HepG2 (cell line): ENCODE data around the gene TAPBP. TPM values are rescaled to one million over a fixed set of nuclear protein-coding genes. Genes with fewer than 3 reads are reported as not detected.

Experiments
- ATF3 ChIP-seq: sonication (generic); formaldehyde crosslinking; IDR thresholded peaks from 2 replicates; pipeline ENCODE4 v1.4.0; 2020; ENCODE audit warnings: missing genetic modification reagents
- ATF5 ChIP-seq: sonication (generic); formaldehyde crosslinking; IDR thresholded peaks from 2 replicates; pipeline ENCODE4 v1.4.0; 2020; ENCODE audit warnings: mild to moderate bottlenecking, low read depth, missing genetic modification reagents
- HHEX ChIP-seq: IDR thresholded peaks from 2 replicates; pipeline ENCODE4 v1.6.1; 2016; ENCODE audit warnings: control low read depth
- NFRKB ChIP-seq: fragments of 450-650 bp; IDR thresholded peaks from 2 replicates; pipeline ENCODE4 v1.6.1; 2017
- PATZ1 ChIP-seq: sonication (generic); formaldehyde crosslinking; IDR thresholded peaks from 2 replicates; pipeline ENCODE4 v1.4.0; 2020; ENCODE audit warnings: missing genetic modification reagents
- PPARG ChIP-seq: conservative IDR thresholded peaks from 2 replicates; pipeline ENCODE4 v1.6.1; 2016; ENCODE audit warnings: missing biosample characterization, missing genetic modification reagents
- PRPF4 ChIP-seq: fragments of 200-400 bp; formaldehyde crosslinking; IDR thresholded peaks from 2 replicates; pipeline ENCODE4 v1.6.1; 2016; ENCODE audit warnings: low read length, low read depth; ENCODE audit not compliant: poor library complexity, severe bottlenecking
- RELA ChIP-seq: sonication (generic); formaldehyde crosslinking; IDR thresholded peaks from 2 replicates; pipeline ENCODE4 v1.4.0; 2020; ENCODE audit warnings: missing genetic modification reagents
- SAFB2 ChIP-seq: sonication (generic); formaldehyde crosslinking; IDR thresholded peaks from 2 replicates; pipeline ENCODE4 v1.5.1; 2020; ENCODE audit warnings: missing genetic modification reagents, low read depth, mild to moderate bottlenecking, borderline replicate concordance
- SMARCC2 ChIP-seq: fragments of 450-650 bp; IDR thresholded peaks from 2 replicates; pipeline ENCODE4 v1.6.1; 2017; ENCODE audit warnings: antibody characterized with exemption, mild to moderate bottlenecking
- SRY ChIP-seq: sonication (generic); formaldehyde crosslinking; IDR thresholded peaks from 2 replicates; pipeline ENCODE4 v1.8.0; 2022; ENCODE audit warnings: mild to moderate bottlenecking, missing genetic modification reagents
- TBX2 ChIP-seq: sonication (generic); formaldehyde crosslinking; IDR thresholded peaks from 2 replicates; pipeline ENCODE4 v1.5.0; 2020; ENCODE audit warnings: missing genetic modification reagents, mild to moderate bottlenecking, borderline replicate concordance
- THAP8 ChIP-seq: sonication (generic); formaldehyde crosslinking; IDR thresholded peaks from 2 replicates; pipeline ENCODE4 v1.5.1; 2020; ENCODE audit warnings: missing genetic modification reagents, mild to moderate bottlenecking, borderline replicate concordance
- TIGD3 ChIP-seq: sonication (generic); formaldehyde crosslinking; IDR thresholded peaks from 2 replicates; pipeline ENCODE4 v1.5.1; 2020; ENCODE audit warnings: mild to moderate bottlenecking, missing genetic modification reagents, borderline replicate concordance
- ZBTB33 ChIP-seq: sonication (generic); formaldehyde crosslinking; IDR thresholded peaks from 2 replicates; pipeline ENCODE4 v1.4.0; 2020; ENCODE audit warnings: missing genetic modification reagents
- ZFY ChIP-seq: sonication (generic); formaldehyde crosslinking; IDR thresholded peaks from 2 replicates; pipeline ENCODE4 v1.4.0; 2020; ENCODE audit warnings: missing genetic modification reagents
- ZNF101 ChIP-seq: sonication (generic); formaldehyde crosslinking; IDR thresholded peaks from 2 replicates; pipeline ENCODE4 v1.4.0; 2020; ENCODE audit warnings: mild to moderate bottlenecking, low read depth, missing genetic modification reagents, borderline replicate concordance
- ZNF276 ChIP-seq: sonication (generic); formaldehyde crosslinking; IDR thresholded peaks from 2 replicates; pipeline ENCODE4 v1.4.0; 2020; ENCODE audit warnings: mild to moderate bottlenecking, low read depth, missing genetic modification reagents
- ZNF44 ChIP-seq: sonication (generic); formaldehyde crosslinking; IDR thresholded peaks from 2 replicates; pipeline ENCODE4 v1.5.1; 2020; ENCODE audit warnings: mild to moderate bottlenecking, missing genetic modification reagents
- ZNF775 ChIP-seq: sonication (generic); formaldehyde crosslinking; IDR thresholded peaks from 2 replicates; pipeline ENCODE4 v1.4.0; 2020; ENCODE audit warnings: missing genetic modification reagents, mild to moderate bottlenecking, moderate library complexity, borderline replicate concordance
- polyA plus RNA-seq, 8 experiments: library from polyadenylated mRNA; depleted of rRNA in 3 of 8; stranded (reverse) in 7 of 8; unstranded in 1 of 8; fragments of >200 nt; fragmentation: Illumina TruSeq in 4 of 8; extraction: Trizol in 4 of 8; gene quantifications; 2 replicates each; pipeline versions ENCODE4 v1.2.1 to v1.2.3, GENCODE V29; 2011 to 2016; ENCODE audit warnings: low read depth in 4 of 8, missing spikeins in 1 of 8, mixed read lengths in 1 of 8; ENCODE audit not compliant: insufficient read depth in 1 of 8
- total RNA-seq, 5 experiments: library from RNA; depleted of rRNA; stranded (reverse); fragments of >200 nt; fragmentation: Illumina TruSeq; extraction: Trizol; gene quantifications; 2 replicates each; pipeline ENCODE4 v1.2.3, GENCODE V29; 2016; ENCODE audit warnings: low read depth in 1 of 5

The TAPBP gene
- total and polyA plus RNA-seq, 2 of the 13 experiments (the other 11 are each of a cell fraction or from before 2014, with no cell fraction given) = 27.4 to 32.3 TPM

GRCh38 chr6:33313709-33314514 lies at the start of gene TAPBP (continued):
- peak; percentile 44; the same call in 1 of the 2 replicates for TF ChIP-seq PATZ1 (CRISPR knock-in tag)
- peak; percentile 87 for TF ChIP-seq ZFY
- TF ChIP-seq PRPF4 = no peak
- no peak for TF ChIP-seq PPARG (CRISPR knock-in tag)
- no peak for TF ChIP-seq ATF3 (CRISPR knock-in tag)
- no peak for TF ChIP-seq THAP8 (CRISPR knock-in tag)
- TF ChIP-seq ZNF44 (CRISPR knock-in tag) = no peak; the same call in 1 of the 2 replicates
- TF ChIP-seq SRY (CRISPR knock-in tag) = peak; percentile 39
- no peak; the same call in 1 of the 2 replicates for TF ChIP-seq ZNF276 (CRISPR knock-in tag)
- no peak for TF ChIP-seq SMARCC2
- no peak for TF ChIP-seq ZNF775
- no peak for TF ChIP-seq RELA
- TF ChIP-seq HHEX (CRISPR knock-in tag) = peak; percentile 36; the same call in 1 of the 2 replicates
- no peak; the same call in 1 of the 2 replicates for TF ChIP-seq TIGD3 (CRISPR knock-in tag)
- peak; percentile 53 for TF ChIP-seq SAFB2 (CRISPR knock-in tag)
- TF ChIP-seq TBX2 (CRISPR knock-in tag) = peak; percentile 36; the same call in 1 of the 2 replicates
- TF ChIP-seq NFRKB = no peak
- 0 out of 2 replicates have a peak, but pooled peaks have one; percentile 76 for TF ChIP-seq ZNF101 (CRISPR knock-in tag)
- TF ChIP-seq ATF5 (CRISPR knock-in tag) = no peak; the same call in 1 of the 2 replicates
- TF ChIP-seq ZBTB33 (CRISPR knock-in tag) = no peak
